ENCODE measurements around the gene AMPD3. TPM values are rescaled to one million over a fixed set of nuclear protein-coding genes. Genes with fewer than 3 reads are reported as not detected.

Gene AMPD3
- total RNA-seq, 2 donors from 2014 or later = 21.6 to 28.8 TPM

DNA sequence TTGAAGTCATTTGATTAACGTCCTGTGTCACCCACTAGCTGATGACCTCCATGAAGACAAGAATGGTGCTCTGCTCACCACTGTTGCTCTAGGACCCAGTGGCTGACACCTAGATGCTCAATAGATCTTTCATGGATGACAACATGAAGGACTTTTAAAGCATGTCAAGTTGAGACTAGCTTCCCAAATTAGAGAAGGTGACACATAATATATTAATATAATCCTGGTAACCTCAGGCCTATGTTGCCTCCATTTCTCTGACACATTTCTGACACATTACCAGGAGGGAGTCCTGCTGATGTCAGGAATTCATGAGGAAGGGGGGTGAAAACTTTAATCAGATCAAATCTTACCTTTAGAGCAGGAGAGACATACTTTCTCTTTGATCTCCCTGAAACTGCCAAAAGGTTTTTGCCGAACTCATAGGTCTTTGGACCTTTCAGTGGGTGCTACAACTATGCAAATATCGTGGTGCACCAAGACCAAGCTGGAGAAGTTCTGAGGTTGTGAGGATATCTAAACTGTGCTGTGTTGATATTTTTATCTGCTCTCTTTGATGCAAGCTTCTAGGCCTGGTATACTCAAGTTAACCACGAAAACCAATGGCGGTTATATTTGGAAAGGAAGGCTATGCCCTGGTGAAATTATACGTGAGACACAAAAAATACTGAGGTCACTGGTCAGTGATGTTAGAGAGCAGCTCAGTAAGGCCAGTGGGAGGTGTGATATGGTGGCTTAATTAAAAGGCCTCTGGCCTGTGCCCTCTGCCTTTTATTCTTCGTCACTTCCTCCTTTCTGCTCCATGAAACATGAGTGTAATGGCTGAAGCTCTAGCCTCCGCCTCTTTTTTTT is 13.2 kb upstream of the AMPD3 start:
- Mint-ChIP-seq H3K4me1 (ENCODE audit: low read depth) (peaks cover 42% of the 10 kb centered on the region), H3K4me3 (peak overlapping the region in 1 of 2 donors; percentile 48), H3K36me3 (ENCODE audit: insufficient read depth in 2 of 2) (no peaks in the 10 kb centered on the region), H3K27me3 (ENCODE audit: low read depth) (no peaks in the 10 kb centered on the region), H3K9me3 (no peaks in the 10 kb centered on the region), H3K27ac (peak overlapping the region; percentile 67)
- DNase-seq (peak; percentile 23 to 39), ATAC-seq (replicated peaks in 1 of 2) (peak; percentile 77 to 89)

GRCh38 chr11:10443152-10443551 is 11.9 kb upstream of the AMPD3 start:
- Mint-ChIP-seq H3K9me3 (no peaks in the 10 kb centered on the region), H3K4me1 (ENCODE audit: low read depth) (peaks cover 51% of the 10 kb centered on the region), H3K36me3 (ENCODE audit: insufficient read depth in 2 of 2) (no peaks in the 10 kb centered on the region), H3K4me3 (peak overlapping the region in 1 of 2 donors; percentile 7), H3K27ac (no peak overlapping the region), H3K27me3 (ENCODE audit: low read depth) (no peaks in the 10 kb centered on the region)
- peak; percentile 40 to 58 for DNase-seq
- ATAC-seq (replicated peaks in 1 of 2) = peak; percentile 66 to 74

- H3K4me1 Mint-ChIP-seq (ENCODE audit: low read depth) = peaks cover 52% of the 10 kb centered on the region
- H3K9me3 Mint-ChIP-seq = no peaks in the 10 kb centered on the region
- no peak for ATAC-seq (replicated peaks in 1 of 2)
- no peak for DNase-seq
- no peaks in the 10 kb centered on the region for H3K27me3 Mint-ChIP-seq (ENCODE audit: low read depth)
- H3K4me3 Mint-ChIP-seq = no peak overlapping the region
- no peak overlapping the region for H3K27ac Mint-ChIP-seq
- H3K36me3 Mint-ChIP-seq (ENCODE audit: insufficient read depth in 2 of 2) = no peaks in the 10 kb centered on the region
Measured at GRCh38 chr11:10443721-10444235, 11.3 kb upstream of the AMPD3 start.

- Mint-ChIP-seq H3K4me3 (no peak overlapping the region), H3K27ac (no peak overlapping the region), H3K4me1 (ENCODE audit: low read depth) (peaks cover 58% of the 10 kb centered on the region), H3K9me3 (no peaks in the 10 kb centered on the region), H3K27me3 (ENCODE audit: low read depth) (no peaks in the 10 kb centered on the region), H3K36me3 (ENCODE audit: insufficient read depth in 2 of 2) (peaks cover 0 to 2% of the 10 kb centered on the region in 2 donors)
- ATAC-seq (replicated peaks in 1 of 2) = no peak
- no peak for DNase-seq
Measured at GRCh38 chr11:10444725-10445315, 10.2 kb upstream of the AMPD3 start.

DNA sequence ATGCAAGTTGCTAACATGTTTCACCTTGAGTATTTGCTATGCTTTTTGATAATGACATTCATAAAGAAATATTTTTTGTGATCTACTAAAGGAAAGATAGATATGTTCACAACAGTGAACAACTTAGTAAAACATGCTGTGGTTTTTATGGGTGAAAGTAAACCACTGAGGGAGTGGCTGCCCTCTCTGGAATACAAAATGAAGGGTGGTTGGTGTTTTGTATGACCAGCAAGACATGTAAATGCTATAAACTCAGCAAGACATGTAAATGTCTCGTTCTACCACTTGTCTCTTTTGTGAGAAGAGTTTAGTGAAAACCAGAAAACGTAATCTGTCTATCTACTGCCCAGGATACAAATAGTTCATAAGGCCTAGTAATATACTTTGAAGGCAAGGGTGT is 7.6 kb upstream of the AMPD3 start:
- Mint-ChIP-seq H3K27me3 (ENCODE audit: low read depth) (no peaks in the 10 kb centered on the region), H3K27ac (no peak overlapping the region), H3K4me3 (no peak overlapping the region), H3K9me3 (no peaks in the 10 kb centered on the region), H3K4me1 (ENCODE audit: low read depth) (peaks cover 67% of the 10 kb centered on the region), H3K36me3 (ENCODE audit: insufficient read depth in 2 of 2) (peaks cover 2 to 4% of the 10 kb centered on the region in 2 donors)
- no peak for DNase-seq
- ATAC-seq (replicated peaks in 1 of 2) = no peak

DNA sequence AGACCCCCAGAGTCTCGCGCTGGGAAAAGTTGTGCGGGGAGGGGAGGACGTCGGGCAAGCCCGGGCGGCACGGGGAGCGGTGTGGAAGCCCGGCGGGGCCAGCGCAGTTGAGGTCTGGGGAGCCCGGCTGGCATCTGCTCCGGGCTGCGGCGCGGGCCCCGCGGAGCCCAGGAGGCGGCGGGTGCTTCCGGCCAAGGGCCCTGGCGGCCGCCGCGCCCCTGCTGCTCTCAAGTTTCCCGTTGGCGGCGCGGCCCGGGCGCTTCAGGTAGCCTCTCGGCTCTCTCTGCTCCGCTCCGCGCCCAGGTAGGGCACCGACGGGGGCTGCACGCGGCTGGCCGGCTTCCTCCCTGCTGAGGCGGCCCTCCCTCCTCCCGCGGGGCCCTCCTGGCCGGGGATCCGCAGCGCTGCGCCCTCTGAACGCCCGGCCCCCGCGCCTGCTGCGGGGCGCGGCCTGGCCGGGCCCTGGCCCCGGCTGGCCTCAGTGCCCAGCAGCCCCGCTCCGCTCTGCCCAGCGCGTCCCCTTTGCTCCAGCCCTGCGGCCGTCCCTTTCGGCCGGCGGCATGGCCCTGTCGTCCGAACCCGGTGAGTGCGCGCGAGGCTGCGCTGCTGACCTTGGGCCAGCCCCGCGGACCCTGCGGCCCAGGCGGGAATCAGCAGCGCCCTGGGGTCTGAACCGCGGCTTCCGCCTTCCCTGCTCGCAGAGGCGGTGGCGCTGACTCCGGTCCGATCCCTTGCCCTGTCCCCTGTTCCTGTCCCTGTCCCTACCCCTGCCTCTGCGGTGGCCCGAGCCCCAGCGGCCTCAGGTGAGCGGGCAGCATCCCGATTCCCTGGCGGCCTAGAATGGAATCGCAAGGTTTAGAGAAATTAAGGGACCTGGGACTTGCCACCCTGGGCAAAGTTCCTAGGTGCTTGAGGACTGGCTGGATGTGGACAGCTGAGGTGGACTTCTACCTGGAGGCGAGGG is 4.3 kb upstream of the AMPD3 start:
- no peaks in the 10 kb centered on the region for H3K27me3 Mint-ChIP-seq (ENCODE audit: low read depth)
- H3K4me1 Mint-ChIP-seq (ENCODE audit: low read depth) = peaks cover 68% of the 10 kb centered on the region
- H3K4me3 Mint-ChIP-seq = peak overlapping the region; percentile 87 to 88
- peaks cover 2 to 4% of the 10 kb centered on the region in 2 donors for H3K36me3 Mint-ChIP-seq (ENCODE audit: insufficient read depth in 2 of 2)
- DNase-seq (peak; percentile 59 to 69), ATAC-seq (replicated peaks in 1 of 2) (peak; percentile 65 to 66)
- H3K27ac Mint-ChIP-seq = peak overlapping the region; percentile 90
- no peaks in the 10 kb centered on the region for H3K9me3 Mint-ChIP-seq

DNA sequence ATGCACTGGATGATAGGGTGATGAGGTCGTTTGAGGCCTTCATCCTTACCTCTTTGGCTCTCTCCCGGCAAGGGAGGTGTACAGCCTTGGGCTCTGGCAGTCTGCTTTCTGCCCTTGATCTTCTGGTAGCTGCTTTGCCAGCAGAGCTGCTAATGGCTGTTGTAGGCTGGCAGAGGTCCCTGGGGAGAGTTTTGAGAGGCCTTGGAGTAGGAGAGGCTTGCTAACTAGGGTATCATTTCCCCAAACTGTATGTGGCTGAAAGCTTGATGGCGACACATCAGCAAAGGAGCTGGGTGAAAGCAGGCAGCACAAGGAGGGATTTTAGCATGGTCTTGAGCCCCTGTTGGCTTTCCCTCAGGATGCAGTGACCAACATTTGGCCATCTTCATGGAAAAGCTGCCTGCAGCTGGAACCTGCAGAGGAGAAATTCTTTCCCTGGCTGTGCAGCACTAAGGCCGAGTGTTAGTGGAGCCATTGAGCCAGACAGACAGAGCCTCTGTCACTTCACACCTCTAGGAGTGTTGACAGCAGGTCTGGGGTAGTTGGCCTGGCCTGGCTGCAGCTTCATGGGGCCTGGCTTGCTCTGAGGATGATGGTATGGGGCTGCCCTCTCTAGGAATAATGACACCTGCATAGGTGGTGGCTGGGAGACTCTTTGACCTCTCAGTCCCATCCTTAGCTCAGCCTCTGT is 3.5 kb upstream of the AMPD3 start:
- peak overlapping the region; percentile 90 for H3K27ac Mint-ChIP-seq
- peaks cover 2 to 4% of the 10 kb centered on the region in 2 donors for H3K36me3 Mint-ChIP-seq (ENCODE audit: insufficient read depth in 2 of 2)
- DNase-seq (peak in 1 of 2 donors; percentile 12), ATAC-seq (replicated peaks in 1 of 2) (no peak)
- H3K4me3 Mint-ChIP-seq = peak overlapping the region; percentile 87 to 88
- no peaks in the 10 kb centered on the region for H3K27me3 Mint-ChIP-seq (ENCODE audit: low read depth)
- H3K9me3 Mint-ChIP-seq = no peaks in the 10 kb centered on the region
- peaks cover 76% of the 10 kb centered on the region for H3K4me1 Mint-ChIP-seq (ENCODE audit: low read depth)

DNA sequence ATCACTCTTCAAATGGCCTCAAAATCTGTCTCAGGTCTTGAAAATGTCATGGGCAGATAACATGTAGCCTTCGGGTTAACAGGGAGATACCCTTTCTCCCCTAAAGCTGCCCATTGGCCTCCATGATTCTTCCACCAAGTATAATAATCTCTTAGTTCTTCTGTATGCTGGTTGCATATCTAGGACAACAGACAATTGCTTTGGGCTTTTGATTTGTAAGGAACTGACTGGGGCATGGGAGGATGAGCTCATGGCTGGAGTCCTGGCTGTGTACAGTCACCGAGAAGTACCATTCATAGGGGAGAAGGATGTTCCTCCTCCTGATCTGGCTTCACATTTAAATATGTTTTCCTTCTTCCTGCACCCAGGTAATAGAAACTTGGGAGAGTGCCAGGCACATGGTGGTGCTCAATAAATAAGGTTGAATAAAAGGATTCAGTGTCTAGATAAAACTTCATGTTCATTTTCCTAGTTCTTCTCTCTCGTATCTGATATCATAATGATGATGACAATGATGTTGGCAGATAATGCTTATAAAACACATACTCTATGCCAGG is 2.8 kb upstream of the AMPD3 start:
- Mint-ChIP-seq H3K4me3 (peak overlapping the region; percentile 87 to 88), H3K9me3 (no peaks in the 10 kb centered on the region), H3K36me3 (ENCODE audit: insufficient read depth in 2 of 2) (peaks cover 4% of the 10 kb centered on the region in 2 donors), H3K27ac (peak overlapping the region; percentile 12), H3K27me3 (ENCODE audit: low read depth) (no peaks in the 10 kb centered on the region), H3K4me1 (ENCODE audit: low read depth) (peaks cover 82% of the 10 kb centered on the region)
- DNase-seq (no peak), ATAC-seq (replicated peaks in 1 of 2) (no peak)

- peaks cover 4% of the 10 kb centered on the region in 2 donors for H3K36me3 Mint-ChIP-seq (ENCODE audit: insufficient read depth in 2 of 2)
- H3K27me3 Mint-ChIP-seq (ENCODE audit: low read depth) = no peaks in the 10 kb centered on the region
- H3K4me3 Mint-ChIP-seq = no peak overlapping the region
- H3K27ac Mint-ChIP-seq = no peak overlapping the region
- H3K9me3 Mint-ChIP-seq = no peaks in the 10 kb centered on the region
- DNase-seq = no peak
- peaks cover 82% of the 10 kb centered on the region for H3K4me1 Mint-ChIP-seq (ENCODE audit: low read depth)
- ATAC-seq (replicated peaks in 1 of 2) = no peak
Measured at GRCh38 chr11:10453261-10453660, 1.8 kb upstream of the AMPD3 start.

DNA sequence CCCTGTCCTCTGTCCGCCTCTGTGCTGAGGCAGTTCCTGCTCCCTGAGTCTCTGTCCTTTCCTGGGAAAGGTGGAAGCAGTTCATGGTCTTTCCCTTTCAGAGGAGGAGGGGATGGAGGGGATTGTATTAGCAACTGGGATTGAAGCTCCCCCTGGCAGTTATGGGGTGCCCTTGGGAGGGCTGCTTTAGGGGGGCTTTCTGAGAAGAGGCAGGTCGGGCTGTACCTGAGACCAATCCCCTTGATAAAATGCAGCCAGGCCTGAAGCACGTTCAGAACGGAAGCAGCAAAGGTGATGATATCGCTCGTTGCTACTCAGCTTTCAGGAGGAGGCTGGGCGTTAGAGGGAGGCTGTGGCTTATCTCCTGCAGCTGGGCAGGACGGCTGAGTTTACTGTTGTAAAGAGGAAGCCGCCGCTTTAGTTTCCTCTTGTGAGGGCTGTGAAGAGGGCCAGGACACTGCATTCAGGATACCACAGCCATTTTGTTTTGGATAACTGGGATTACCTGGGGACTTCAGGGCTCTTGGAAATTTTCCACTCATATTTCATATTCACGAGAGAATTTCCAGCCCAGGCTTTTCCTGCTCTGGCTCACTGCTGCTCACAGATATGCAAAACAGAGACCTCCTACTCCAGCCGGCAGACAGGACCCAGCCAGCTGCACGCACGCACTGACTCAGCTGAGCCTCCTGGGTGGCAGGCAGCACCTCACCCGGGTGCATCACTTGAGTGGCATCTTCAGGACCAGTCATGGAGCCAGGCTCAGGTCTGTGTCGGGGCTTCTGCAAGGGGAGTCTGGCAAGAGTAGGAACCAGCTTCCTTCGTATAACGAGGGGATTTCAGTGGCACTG is 798 bp downstream of the AMPD3 start:
- H3K36me3 Mint-ChIP-seq (ENCODE audit: insufficient read depth in 2 of 2) = peaks cover 2 to 5% of the 10 kb centered on the region in 2 donors
- peaks cover 96% of the 10 kb centered on the region for H3K4me1 Mint-ChIP-seq (ENCODE audit: low read depth)
- no peaks in the 10 kb centered on the region for H3K27me3 Mint-ChIP-seq (ENCODE audit: low read depth)
- ATAC-seq (replicated peaks in 1 of 2) (peak; percentile 75 to 78), DNase-seq (peak; percentile 74 to 84)
- H3K9me3 Mint-ChIP-seq = no peaks in the 10 kb centered on the region
- H3K27ac Mint-ChIP-seq = peak overlapping the region; percentile 81
- H3K4me3 Mint-ChIP-seq = peak overlapping the region; percentile 85 to 89

GRCh38 chr11:10456519-10456918 is 1.5 kb downstream of the AMPD3 start:
- no peaks in the 10 kb centered on the region for H3K27me3 Mint-ChIP-seq (ENCODE audit: low read depth)
- H3K36me3 Mint-ChIP-seq (ENCODE audit: insufficient read depth in 2 of 2) = peaks cover 2 to 7% of the 10 kb centered on the region in 2 donors
- H3K9me3 Mint-ChIP-seq = no peaks in the 10 kb centered on the region
- no peak for ATAC-seq (replicated peaks in 1 of 2)
- H3K27ac Mint-ChIP-seq = peak overlapping the region; percentile 81
- peaks cover 91% of the 10 kb centered on the region for H3K4me1 Mint-ChIP-seq (ENCODE audit: low read depth)
- H3K4me3 Mint-ChIP-seq = peak overlapping the region; percentile 85 to 89
- no peak for DNase-seq
